Naive thymus-derived CD4-positive, alpha-beta T cell (primary cell): ENCODE results near the gene BEAN1. TPM values are rescaled to one million over a fixed set of nuclear protein-coding genes. Genes with fewer than 3 reads are reported as not detected.
A peak's percentile ranks its signal among the peaks of the same experiment; 100 is the strongest.
"Not testable (repeated sequence)": the region's sequence is repeated elsewhere in the genome, so short reads cannot be mapped to it uniquely, and the experiment has no call there.

ENCODE experiments used
- ATAC-seq: fragments of 150-1000 bp; cut with Tn5 transposase; 2 replicates; pipeline ENCODE4 v1.10.0; 2021; ENCODE audit warnings: mild to moderate bottlenecking, moderate library complexity
- CTCF ChIA-PET: fragments of 350-600 bp; sonication (Branson Sonifier 250); formaldehyde crosslinking; loops from one replicate; lab custom pipeline; 2021; ENCODE audit warnings: antibody characterized with exemption; lab: Charles Lee
- POLR2A ChIA-PET: fragments of 350-600 bp; sonication (Branson Sonifier 250); formaldehyde crosslinking; loops from one replicate; lab custom pipeline; 2021; ENCODE audit warnings: antibody characterized with exemption, inconsistent platforms; lab: Charles Lee
- DNase-seq, 9 donors: peaks; one replicate each; pipeline versions ENCODE4 v3.0.0 to v3.0.0-alpha.2; 2020 to 2022; ENCODE audit warnings: mixed read lengths in 1 of 9
- H3K27ac ChIP-seq: one replicate; pipeline ENCODE4 v1.7.0; 2013; ENCODE audit warnings: mild to moderate bottlenecking, low read depth, low read length, moderate library complexity
- H3K27me3 ChIP-seq, 2 donors: one replicate each; pipeline ENCODE4 v1.7.0; 2013; ENCODE audit warnings: low read length in 2 of 2, mild to moderate bottlenecking in 2 of 2, moderate library complexity in 2 of 2; ENCODE audit not compliant: control insufficient read depth in 2 of 2, insufficient read depth in 2 of 2
- H3K36me3 ChIP-seq, 3 experiments: 1 replicate in 2 of 3; 2 replicates in 1 of 3; pipeline ENCODE4 v1.7.0; 2013; ENCODE audit warnings: low read length in 3 of 3, mild to moderate bottlenecking in 3 of 3, moderate library complexity in 1 of 3; ENCODE audit not compliant: insufficient read depth in 3 of 3, control insufficient read depth in 2 of 3
- H3K4me1 ChIP-seq, 2 donors: one replicate each; pipeline ENCODE4 v1.7.0; 2013; ENCODE audit warnings: low read length in 2 of 2, mild to moderate bottlenecking in 2 of 2, moderate library complexity in 1 of 2; ENCODE audit not compliant: control insufficient read depth in 2 of 2, insufficient read depth in 2 of 2
- H3K4me3 ChIP-seq: 2 replicates; pipeline ENCODE4 v1.7.0; 2013; ENCODE audit warnings: mild to moderate bottlenecking, low read length
- H3K9me3 ChIP-seq, 3 experiments: 1 replicate in 2 of 3; 2 replicates in 1 of 3; pipeline ENCODE4 v1.7.0; 2013; ENCODE audit warnings: low read length in 3 of 3; ENCODE audit not compliant: control insufficient read depth in 2 of 3
- H3K27ac Mint-ChIP-seq, 9 donors: one replicate each; pipeline ENCODE4 v1.8.0; 2020 to 2022; ENCODE audit warnings: mixed read lengths in 9 of 9, mild to moderate bottlenecking in 8 of 9, moderate library complexity in 5 of 9, inconsistent platforms in 2 of 9
- H3K27me3 Mint-ChIP-seq, 5 donors: one replicate each; pipeline ENCODE4 v1.8.0; 2021 to 2022; ENCODE audit warnings: mixed read lengths in 5 of 5, mild to moderate bottlenecking in 1 of 5
- H3K36me3 Mint-ChIP-seq, 5 donors: one replicate each; pipeline ENCODE4 v1.8.0; 2020 to 2022; ENCODE audit warnings: mixed read lengths in 5 of 5, mild to moderate bottlenecking in 3 of 5, inconsistent platforms in 1 of 5
- H3K4me1 Mint-ChIP-seq, 7 donors: one replicate each; pipeline ENCODE4 v1.8.0; 2020 to 2022; ENCODE audit warnings: mixed read lengths in 7 of 7, mild to moderate bottlenecking in 3 of 7, inconsistent platforms in 1 of 7
- H3K4me3 Mint-ChIP-seq, 10 donors: one replicate each; pipeline ENCODE4 v1.8.0; 2020 to 2022; ENCODE audit warnings: mild to moderate bottlenecking in 10 of 10, mixed read lengths in 10 of 10, moderate library complexity in 6 of 10, inconsistent platforms in 2 of 10
- H3K9me3 Mint-ChIP-seq, 11 donors: one replicate each; pipeline ENCODE4 v1.8.0; 2020 to 2022; ENCODE audit warnings: mixed read lengths in 11 of 11, mild to moderate bottlenecking in 4 of 11, inconsistent platforms in 1 of 11, moderate library complexity in 1 of 11
- intact Hi-C, 2 donors: fragments of 100-400 bp; cut with micrococcal nuclease; formaldehyde crosslinking; loops; one replicate each; pipeline ENCODE4 v1.15.1; 2023
- polyA plus RNA-seq, 2 donors: library from polyadenylated mRNA; unstranded; fragments of 300-500 nt; fragmentation: Illumina TruSeq; gene quantifications; one replicate each; pipeline ENCODE4 v1.2.3, GENCODE V29; 2021
- total RNA-seq, 6 experiments: library from RNA in 5 of 6; stranded (reverse) in 5 of 6; gene quantifications; 1 replicate in 5 of 6; 2 replicates in 1 of 6; pipeline ENCODE4 v1.2.3 and lab custom pipeline; 2021 to 2026

Gene BEAN1
- total and polyA plus RNA-seq, 7 experiments from 2014 or later: not detected

DNA sequence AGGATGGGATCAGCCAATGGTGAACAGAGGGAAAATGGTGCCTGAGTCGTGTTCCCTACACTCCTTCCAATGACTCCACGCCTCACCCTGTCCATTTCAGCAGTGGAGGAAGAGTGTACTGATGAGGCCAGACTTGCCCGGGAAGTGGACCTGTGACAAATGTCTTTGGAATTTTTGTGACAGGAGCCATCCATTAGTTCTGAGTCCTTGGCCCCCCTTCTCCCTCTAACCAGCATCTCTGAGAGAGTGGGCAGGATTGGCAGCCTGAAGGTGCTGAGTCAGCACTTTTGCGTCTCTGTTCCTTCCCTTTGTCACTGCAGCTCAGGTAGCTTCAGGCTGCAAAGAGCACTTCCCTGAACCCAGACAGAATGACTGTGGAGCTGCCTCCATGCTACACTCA is 30.8 kb downstream of the BEAN1 start:
- POLR2A ChIA-PET: no interaction called here
- CTCF ChIA-PET: no interaction called here

DNA sequence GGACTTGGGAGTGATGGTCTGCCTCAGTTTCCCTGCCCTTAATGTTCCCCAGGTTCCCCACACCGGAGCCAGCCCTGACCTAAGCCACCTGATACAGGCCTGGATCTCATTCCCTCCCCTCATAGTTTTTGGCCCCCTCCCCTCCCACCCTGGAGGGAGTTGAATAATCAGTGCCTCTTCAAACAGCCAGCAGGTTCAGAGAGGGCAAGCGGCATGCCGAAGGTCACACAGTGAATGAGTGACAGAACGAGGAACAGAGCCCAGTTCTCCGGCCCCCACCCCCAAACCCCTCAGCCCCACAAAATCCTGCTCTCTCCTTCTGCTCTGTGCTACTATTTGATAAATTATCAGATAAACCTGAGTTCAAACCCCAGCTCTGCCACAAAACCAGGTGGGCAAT is 31.2 kb downstream of the BEAN1 start:
- ChIA-PET CTCF (no interaction called here), POLR2A (no interaction called here)
- no peak overlapping the region for H3K4me3 ChIP-seq
- no peaks in the 10 kb centered on the region for H3K27me3 ChIP-seq
- no peak for DNase-seq
- Mint-ChIP-seq H3K9me3 (peaks cover 0 to 1% (median 0%) of the 10 kb centered on the region in 11 donors), H3K27ac (no peak overlapping the region), H3K27me3 (peaks cover 8 to 48% (median 20%) of the 10 kb centered on the region in 5 donors), H3K4me1 (peaks cover 0 to 12% (median 7%) of the 10 kb centered on the region in 7 donors), H3K36me3 (no peaks in the 10 kb centered on the region), H3K4me3 (no peak overlapping the region)
- H3K27ac ChIP-seq: no peak overlapping the region
- intact Hi-C loops: no loop called here
- H3K9me3 ChIP-seq: no peaks in the 10 kb centered on the region
- no peaks in the 10 kb centered on the region for H3K36me3 ChIP-seq
- no peak for ATAC-seq
- peaks cover 0 to 8% of the 10 kb centered on the region in 2 donors for H3K4me1 ChIP-seq

More for the DNA sequence above, 30.8 kb downstream of the BEAN1 start:
- H3K9me3 Mint-ChIP-seq: peaks cover 0 to 1% (median 0%) of the 10 kb centered on the region in 11 donors
- H3K4me1 ChIP-seq: peaks cover 0 to 8% of the 10 kb centered on the region in 2 donors
- no peak overlapping the region for H3K27ac Mint-ChIP-seq
- H3K36me3 Mint-ChIP-seq: no peaks in the 10 kb centered on the region
- H3K4me3 ChIP-seq: no peak overlapping the region
- no peak for DNase-seq
- intact Hi-C loops: no loop called here
- no peak overlapping the region for H3K4me3 Mint-ChIP-seq
- H3K27ac ChIP-seq: no peak overlapping the region
- H3K27me3 Mint-ChIP-seq: peaks cover 8 to 44% (median 20%) of the 10 kb centered on the region in 5 donors
- H3K36me3 ChIP-seq: no peaks in the 10 kb centered on the region
- no peaks in the 10 kb centered on the region for H3K27me3 ChIP-seq
- no peak for ATAC-seq
- H3K4me1 Mint-ChIP-seq: peaks cover 0 to 12% (median 7%) of the 10 kb centered on the region in 7 donors
- no peaks in the 10 kb centered on the region for H3K9me3 ChIP-seq

DNA sequence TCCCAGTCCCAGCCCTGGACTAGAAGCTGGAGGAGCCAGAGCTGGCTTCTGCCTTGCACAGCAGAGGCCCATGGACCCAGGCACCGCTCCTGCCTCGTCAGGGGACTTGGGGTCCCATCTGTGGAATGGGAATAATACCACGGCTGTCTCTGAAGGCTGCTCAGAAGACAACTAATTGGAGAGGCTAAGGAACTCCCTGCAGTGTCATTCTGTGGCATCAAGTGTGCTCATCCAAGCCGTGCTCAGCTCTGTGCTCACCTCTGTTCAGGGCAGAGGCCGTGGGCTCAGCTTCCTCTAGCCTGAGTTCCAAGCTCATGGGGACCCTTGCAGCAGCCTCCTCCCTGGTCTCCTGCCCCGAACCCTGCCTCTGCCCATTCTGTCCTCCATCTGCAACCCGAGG is 31.8 kb downstream of the BEAN1 start:
- no peak for DNase-seq
- H3K4me1 ChIP-seq: peaks cover 0 to 8% of the 10 kb centered on the region in 2 donors
- CTCF ChIA-PET: no interaction called here
- Mint-ChIP-seq H3K4me1 (peaks cover 0 to 14% (median 8%) of the 10 kb centered on the region in 7 donors), H3K9me3 (peaks cover 0 to 1% (median 0%) of the 10 kb centered on the region in 11 donors), H3K36me3 (no peaks in the 10 kb centered on the region), H3K4me3 (no peak overlapping the region), H3K27ac (no peak overlapping the region), H3K27me3 (peaks cover 8 to 54% (median 20%) of the 10 kb centered on the region in 5 donors)
- no peak overlapping the region for H3K27ac ChIP-seq
- H3K27me3 ChIP-seq: no peaks in the 10 kb centered on the region
- POLR2A ChIA-PET: no interaction called here
- no peak overlapping the region for H3K4me3 ChIP-seq
- no peaks in the 10 kb centered on the region for H3K36me3 ChIP-seq
- intact Hi-C loops: no loop called here
- H3K9me3 ChIP-seq: no peaks in the 10 kb centered on the region
- ATAC-seq: no peak

DNA sequence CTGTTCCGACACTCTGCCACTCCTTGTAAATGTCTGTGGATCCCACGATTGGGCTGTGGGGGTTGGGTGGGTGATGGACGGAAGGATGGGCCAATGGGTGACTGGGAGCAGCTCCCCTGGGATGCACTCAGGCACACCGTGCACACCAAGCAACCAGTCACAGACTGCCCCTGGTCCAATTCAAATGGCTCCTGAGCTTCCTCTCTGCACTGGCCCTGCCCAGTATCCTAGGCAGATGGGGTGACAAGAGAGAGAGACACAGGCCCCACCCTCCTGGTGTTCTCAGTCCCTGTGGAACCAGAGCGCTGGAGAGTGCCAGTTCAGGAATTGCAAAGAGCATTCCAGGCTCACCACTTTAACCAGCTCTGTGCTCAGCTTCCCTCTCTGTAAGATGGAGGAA is 32.8 kb downstream of the BEAN1 start:
- Histone ChIP-seq H3K9me3 (no peaks in the 10 kb centered on the region), H3K27me3 (no peaks in the 10 kb centered on the region), H3K4me1 (peaks cover 0 to 6% of the 10 kb centered on the region in 2 donors), H3K4me3 (no peak overlapping the region), H3K27ac (no peak overlapping the region), H3K36me3 (no peaks in the 10 kb centered on the region)
- DNase-seq (no peak), ATAC-seq (no peak)
- Mint-ChIP-seq H3K27me3 (peaks cover 8 to 61% (median 22%) of the 10 kb centered on the region in 5 donors), H3K36me3 (no peaks in the 10 kb centered on the region), H3K9me3 (peaks cover 0 to 1% (median 0%) of the 10 kb centered on the region in 11 donors), H3K4me1 (peaks cover 0 to 10% (median 7%) of the 10 kb centered on the region in 7 donors), H3K27ac (peak overlapping the region in 1 of 9 donors; percentile 30), H3K4me3 (no peak overlapping the region)
- intact Hi-C loops: no loop called here
- CTCF ChIA-PET: no interaction called here
- POLR2A ChIA-PET: no interaction called here

DNA sequence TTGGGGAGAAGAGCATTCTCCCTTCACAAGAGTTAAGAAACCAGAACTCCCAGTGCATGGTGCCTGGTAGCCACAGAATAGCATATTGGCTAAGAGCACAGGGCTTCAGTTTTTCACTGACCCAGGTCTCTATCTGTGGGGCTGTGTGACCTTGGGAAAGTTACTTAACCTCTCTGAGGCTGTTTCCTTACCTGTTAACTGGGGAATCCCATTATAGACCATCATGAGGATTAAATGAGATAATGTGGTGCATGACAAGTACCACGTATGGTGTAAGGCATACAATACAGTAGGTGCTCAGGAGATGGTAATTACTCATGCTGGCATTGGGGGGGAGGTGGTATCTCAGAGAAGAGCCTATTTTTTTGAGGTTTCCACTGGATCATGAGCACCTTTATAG is 33.6 kb downstream of the BEAN1 start:
- ATAC-seq: no peak
- Mint-ChIP-seq H3K4me3 (no peak overlapping the region), H3K4me1 (peaks cover 0 to 5% (median 4%) of the 10 kb centered on the region in 7 donors), H3K27me3 (peaks cover 11 to 68% (median 27%) of the 10 kb centered on the region in 5 donors), H3K27ac (no peak overlapping the region), H3K36me3 (no peaks in the 10 kb centered on the region), H3K9me3 (peaks cover 0 to 1% (median 0%) of the 10 kb centered on the region in 11 donors)
- no peaks in the 10 kb centered on the region for H3K4me1 ChIP-seq
- intact Hi-C loops: no loop called here
- H3K4me3 ChIP-seq: no peak overlapping the region
- POLR2A ChIA-PET: no interaction called here
- CTCF ChIA-PET: interaction anchor here (1.0 kb wide), 1 partner anchor 54 kb away, joined by 3 read pairs; no protein-coding TSS in a partner anchor
- no peaks in the 10 kb centered on the region for H3K36me3 ChIP-seq
- H3K27me3 ChIP-seq: no peaks in the 10 kb centered on the region
- H3K9me3 ChIP-seq: no peaks in the 10 kb centered on the region
- no peak overlapping the region for H3K27ac ChIP-seq
- DNase-seq: no peak

DNA sequence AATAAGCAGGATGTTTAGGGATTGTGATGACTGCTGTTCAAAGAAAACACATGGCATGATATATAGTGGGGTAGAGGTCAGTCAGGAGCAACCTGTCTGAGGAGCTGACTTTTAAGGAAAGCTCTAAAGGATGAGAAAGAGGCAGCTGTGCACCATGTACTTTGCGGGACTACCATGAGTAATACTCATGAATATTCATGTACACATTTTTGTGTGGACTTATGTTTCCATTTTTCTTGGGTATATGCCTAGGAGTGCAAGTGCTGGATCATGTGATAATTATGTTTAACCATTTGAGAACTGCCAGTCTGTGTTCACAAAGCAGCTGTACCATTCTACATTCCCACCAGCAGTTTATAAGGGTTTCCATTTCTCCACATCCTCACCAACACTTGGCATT is 35.8 kb downstream of the BEAN1 start:
- POLR2A ChIA-PET: no interaction called here
- Mint-ChIP-seq H3K27me3 (peaks cover 12 to 63% (median 39%) of the 10 kb centered on the region in 5 donors), H3K4me3 (no peak overlapping the region), H3K36me3 (peaks cover 0 to 4% (median 0%) of the 10 kb centered on the region in 5 donors), H3K27ac (no peak overlapping the region), H3K4me1 (peaks cover 0 to 5% (median 4%) of the 10 kb centered on the region in 7 donors), H3K9me3 (peaks cover 0 to 5% (median 0%) of the 10 kb centered on the region in 11 donors)
- Histone ChIP-seq H3K27me3 (no peaks in the 10 kb centered on the region), H3K4me1 (no peaks in the 10 kb centered on the region), H3K36me3 (no peaks in the 10 kb centered on the region), H3K9me3 (no peaks in the 10 kb centered on the region), H3K27ac (no peak overlapping the region), H3K4me3 (no peak overlapping the region)
- intact Hi-C loops: no loop called here
- CTCF ChIA-PET: no interaction called here
- ATAC-seq: no peak
- no peak for DNase-seq

DNA sequence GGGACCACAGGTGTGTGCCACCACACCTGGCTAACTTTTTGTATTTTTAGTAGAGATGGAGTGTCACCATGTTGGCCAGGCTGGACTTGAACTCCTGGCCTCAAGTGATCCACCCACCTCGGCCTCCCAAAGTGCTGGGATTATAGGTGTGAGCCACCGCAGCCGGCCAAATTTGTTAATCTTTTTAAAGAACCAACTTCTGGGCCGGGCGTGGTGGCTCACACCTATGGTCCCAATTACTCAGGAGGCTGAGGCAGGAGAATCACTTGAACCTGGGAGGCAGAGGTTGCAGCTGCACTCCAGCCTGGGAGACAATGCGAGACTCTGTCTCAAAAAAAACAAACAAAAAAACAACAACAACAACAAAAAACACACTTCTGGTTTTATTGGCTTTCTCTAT is 38.9 kb downstream of the BEAN1 start:
- H3K27ac Mint-ChIP-seq, H3K9me3 ChIP-seq, H3K36me3 Mint-ChIP-seq, intact Hi-C loops, H3K36me3 ChIP-seq, H3K4me1 ChIP-seq, H3K4me3 Mint-ChIP-seq, H3K4me1 Mint-ChIP-seq, H3K27me3 ChIP-seq, H3K27ac ChIP-seq, ATAC-seq, DNase-seq, H3K9me3 Mint-ChIP-seq, POLR2A ChIA-PET, H3K4me3 ChIP-seq: not testable (repeated sequence)
- peaks cover 4 to 61% (median 26%) of the 10 kb centered on the region in 5 donors for H3K27me3 Mint-ChIP-seq
- CTCF ChIA-PET: interaction anchor here (0.6 kb wide), 1 partner anchor 122 kb away, joined by 4 read pairs; no protein-coding TSS in a partner anchor
